ENCODE results near the gene RELN. TPM values are rescaled to one million over a fixed set of nuclear protein-coding genes. Genes with fewer than 3 reads are reported as not detected.

The RELN gene
- total RNA-seq, 1 experiment from 2014 or later, result 0.48 TPM

DNA sequence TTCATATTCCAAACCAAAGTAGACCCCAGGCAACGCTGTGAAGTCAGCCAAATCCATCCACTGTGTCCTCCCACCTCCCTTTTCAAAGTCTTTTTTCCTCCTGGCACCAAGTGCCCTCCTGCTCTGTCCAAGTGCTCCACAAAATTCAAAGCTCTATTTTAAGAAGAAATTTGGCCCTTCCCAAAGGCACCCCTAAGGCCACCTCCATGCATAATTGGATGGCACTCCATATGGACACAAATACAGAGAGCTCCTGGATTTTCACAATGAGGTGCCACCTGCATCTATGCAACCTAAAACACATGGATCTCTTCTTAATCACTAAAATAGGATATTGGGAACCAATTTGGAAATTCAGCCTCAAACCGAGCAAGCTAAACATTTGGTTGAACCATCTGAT is 121.6 kb downstream of the RELN start:
- H4K20me1 ChIP-seq (ENCODE audit: insufficient read depth), result no peaks in the 10 kb centered on the region
- no peaks in the 10 kb centered on the region for H3K79me2 ChIP-seq (ENCODE audit: low read depth)
- ChIA-PET CTCF (no interaction called here), POLR2A (ENCODE audit: unreplicated experiment) (no interaction called here)
- TF ChIP-seq, protein P1, sequence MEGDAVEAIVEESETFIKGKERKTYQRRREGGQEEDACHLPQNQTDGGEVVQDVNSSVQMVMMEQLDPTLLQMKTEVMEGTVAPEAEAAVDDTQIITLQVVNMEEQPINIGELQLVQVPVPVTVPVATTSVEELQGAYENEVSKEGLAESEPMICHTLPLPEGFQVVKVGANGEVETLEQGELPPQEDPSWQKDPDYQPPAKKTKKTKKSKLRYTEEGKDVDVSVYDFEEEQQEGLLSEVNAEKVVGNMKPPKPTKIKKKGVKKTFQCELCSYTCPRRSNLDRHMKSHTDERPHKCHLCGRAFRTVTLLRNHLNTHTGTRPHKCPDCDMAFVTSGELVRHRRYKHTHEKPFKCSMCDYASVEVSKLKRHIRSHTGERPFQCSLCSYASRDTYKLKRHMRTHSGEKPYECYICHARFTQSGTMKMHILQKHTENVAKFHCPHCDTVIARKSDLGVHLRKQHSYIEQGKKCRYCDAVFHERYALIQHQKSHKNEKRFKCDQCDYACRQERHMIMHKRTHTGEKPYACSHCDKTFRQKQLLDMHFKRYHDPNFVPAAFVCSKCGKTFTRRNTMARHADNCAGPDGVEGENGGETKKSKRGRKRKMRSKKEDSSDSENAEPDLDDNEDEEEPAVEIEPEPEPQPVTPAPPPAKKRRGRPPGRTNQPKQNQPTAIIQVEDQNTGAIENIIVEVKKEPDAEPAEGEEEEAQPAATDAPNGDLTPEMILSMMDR (conservative IDR thresholded peaks at IDR 0.05), result no peak
- no peak for TF ChIP-seq EZH2 (IDR thresholded peaks at IDR 0.05; ENCODE audit: low read depth)
- no TSS peak for BruUV-seq (replicated peaks)
- H3K9me3 ChIP-seq (ENCODE audit: insufficient read depth, low read depth), result no peaks in the 10 kb centered on the region
- no peaks in the 10 kb centered on the region for H3F3A ChIP-seq (ENCODE audit: insufficient read depth, low read depth)
- intact Hi-C loops (cut with micrococcal nuclease; ENCODE audit: unreplicated experiment), result no loop called here
- H3K4me3 ChIP-seq, result no peak overlapping the region
- no peak overlapping the region for H3K27ac ChIP-seq
- no peak overlapping the region for H2AFZ ChIP-seq
- no peaks in the 10 kb centered on the region for H3K4me1 ChIP-seq (replicated peaks; ENCODE audit: insufficient read depth)
- no peak for DNase-seq
- no peaks in the 10 kb centered on the region for H3K9me2 ChIP-seq (ENCODE audit: insufficient read depth)
- H3K4me2 ChIP-seq, result no peak overlapping the region
- no peaks in the 10 kb centered on the region for H3K27me3 ChIP-seq (ENCODE audit: insufficient read depth, low read depth)
- no peaks in the 10 kb centered on the region for H3K36me3 ChIP-seq (ENCODE audit: low read depth)

DNA sequence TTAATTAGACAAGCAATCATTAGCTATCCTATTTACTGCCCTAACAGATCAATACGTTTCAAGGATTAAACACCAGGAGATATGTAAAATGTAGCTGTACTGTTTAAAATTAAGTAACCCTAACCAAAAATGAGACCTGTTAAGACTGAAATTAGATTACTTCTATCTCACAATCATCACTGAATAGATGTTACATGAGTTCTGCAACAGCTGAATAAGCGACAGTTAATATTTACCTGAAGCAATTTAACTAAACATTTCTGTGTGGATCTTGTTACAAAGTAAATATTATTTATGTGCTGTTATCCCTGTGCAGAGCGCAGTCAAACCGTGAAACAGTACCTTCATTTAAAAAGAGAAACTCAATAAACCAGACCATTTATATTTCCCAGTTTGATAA is 122.5 kb downstream of the RELN start:
- Histone ChIP-seq H3F3A (ENCODE audit: insufficient read depth, low read depth) (no peaks in the 10 kb centered on the region), H3K27ac (no peak overlapping the region), H2AFZ (no peak overlapping the region), H3K36me3 (ENCODE audit: low read depth) (no peaks in the 10 kb centered on the region), H3K79me2 (ENCODE audit: low read depth) (no peaks in the 10 kb centered on the region), H3K9me3 (ENCODE audit: insufficient read depth, low read depth) (no peaks in the 10 kb centered on the region), H3K4me3 (no peak overlapping the region), H3K4me2 (no peak overlapping the region), H3K4me1 (replicated peaks; ENCODE audit: insufficient read depth) (no peaks in the 10 kb centered on the region), H4K20me1 (ENCODE audit: insufficient read depth) (no peaks in the 10 kb centered on the region), H3K27me3 (ENCODE audit: insufficient read depth, low read depth) (no peaks in the 10 kb centered on the region), H3K9me2 (ENCODE audit: insufficient read depth) (no peaks in the 10 kb centered on the region)
- ChIA-PET CTCF (no interaction called here), POLR2A (ENCODE audit: unreplicated experiment) (interaction anchor here (0.6 kb wide), 1 partner anchor 331 kb away, joined by 9 read pairs; no protein-coding TSS in a partner anchor)
- intact Hi-C loops (cut with micrococcal nuclease; ENCODE audit: unreplicated experiment), result no loop called here
- TF ChIP-seq, protein P1 (conservative IDR thresholded peaks at IDR 0.05), result no peak
- TF ChIP-seq EZH2 (IDR thresholded peaks at IDR 0.05; ENCODE audit: low read depth), result no peak
- DNase-seq, result no peak
- BruUV-seq (replicated peaks), result no TSS peak

DNA sequence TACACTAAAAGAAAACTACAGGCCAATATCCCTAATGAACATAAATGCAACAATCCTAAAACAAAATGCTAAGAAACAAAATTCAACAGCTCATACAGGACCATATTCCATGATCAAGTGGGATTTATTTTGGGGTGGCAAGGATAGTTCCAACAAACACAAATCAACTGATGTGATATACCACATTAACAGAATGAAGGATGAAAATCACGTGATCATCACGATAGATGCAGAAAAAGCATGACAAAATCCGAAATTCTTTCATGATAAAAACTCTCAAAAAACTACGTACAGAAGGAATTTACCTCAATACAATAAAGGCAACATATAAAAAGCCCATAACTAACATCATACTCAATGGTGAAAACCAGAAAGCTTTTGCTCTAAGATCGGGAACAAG is 124.0 kb downstream of the RELN start:
- POLR2A ChIA-PET (ENCODE audit: unreplicated experiment), result no interaction called here
- Histone ChIP-seq H3K79me2 (ENCODE audit: low read depth) (no peaks in the 10 kb centered on the region), H3K4me2 (no peak overlapping the region), H3K9me3 (ENCODE audit: insufficient read depth, low read depth) (no peaks in the 10 kb centered on the region), H3K27me3 (ENCODE audit: insufficient read depth, low read depth) (no peaks in the 10 kb centered on the region), H4K20me1 (ENCODE audit: insufficient read depth) (no peaks in the 10 kb centered on the region), H3K36me3 (ENCODE audit: low read depth) (no peaks in the 10 kb centered on the region), H3K27ac (no peak overlapping the region), H3F3A (ENCODE audit: insufficient read depth, low read depth) (no peaks in the 10 kb centered on the region), H2AFZ (no peak overlapping the region), H3K4me3 (no peak overlapping the region), H3K9me2 (ENCODE audit: insufficient read depth) (no peaks in the 10 kb centered on the region), H3K4me1 (replicated peaks; ENCODE audit: insufficient read depth) (no peaks in the 10 kb centered on the region)
- TF ChIP-seq, protein P1 (conservative IDR thresholded peaks at IDR 0.05), result no peak
- no peak for TF ChIP-seq EZH2 (IDR thresholded peaks at IDR 0.05; ENCODE audit: low read depth)
- CTCF ChIA-PET, result no interaction called here
- DNase-seq, result no peak
- intact Hi-C loops (cut with micrococcal nuclease; ENCODE audit: unreplicated experiment), result no loop called here
- BruUV-seq (replicated peaks), result no TSS peak
